ENCODE results near the gene IGF1R. TPM values are rescaled to one million over a fixed set of nuclear protein-coding genes. Genes with fewer than 3 reads are reported as not detected.

Gene IGF1R
- total RNA-seq, 1 donor from 2014 or later, result 151 TPM

- peaks cover 0 to 58% of the 10 kb centered on the region in 2 donors for H3K4me1 ChIP-seq
- intact Hi-C loops (cut with DNase I), result no loop called here
- H3K9me3 ChIP-seq, result no peaks in the 10 kb centered on the region
- peak overlapping the region in 1 of 2 donors; percentile 33 for H3K27ac ChIP-seq
- no peaks in the 10 kb centered on the region for H3K27me3 ChIP-seq
- H3K4me3 ChIP-seq, result no peak overlapping the region
- H3K36me3 ChIP-seq, result peaks cover 4 to 7% of the 10 kb centered on the region in 2 donors
- DNase-seq (ENCODE audit: low spot score in 2 of 2), result no peak
- TF ChIP-seq CTCF (IDR thresholded peaks at IDR 0.05), result no peak
Measured at GRCh38 chr15:98703126-98703685, 54.9 kb downstream of the IGF1R start.

- intact Hi-C loops (cut with DNase I), result no loop called here
- Histone ChIP-seq H3K4me1 (peaks cover 3 to 49% of the 10 kb centered on the region in 2 donors), H3K36me3 (peaks cover 4 to 8% of the 10 kb centered on the region in 2 donors), H3K27me3 (no peaks in the 10 kb centered on the region), H3K27ac (no peak overlapping the region), H3K4me3 (no peak overlapping the region), H3K9me3 (no peaks in the 10 kb centered on the region)
- TF ChIP-seq CTCF (IDR thresholded peaks at IDR 0.05), result no peak
- DNase-seq (ENCODE audit: low spot score in 2 of 2), result no peak
Measured at GRCh38 chr15:98705070-98705469, 56.7 kb downstream of the IGF1R start.

- H3K4me1 ChIP-seq, result peaks cover 3 to 41% of the 10 kb centered on the region in 2 donors
- no peak overlapping the region for H3K27ac ChIP-seq
- H3K36me3 ChIP-seq, result peaks cover 4 to 19% of the 10 kb centered on the region in 2 donors
- no peak for TF ChIP-seq CTCF (IDR thresholded peaks at IDR 0.05)
- intact Hi-C loops (cut with DNase I), result no loop called here
- H3K4me3 ChIP-seq, result no peak overlapping the region
- no peaks in the 10 kb centered on the region for H3K27me3 ChIP-seq
- H3K9me3 ChIP-seq, result no peaks in the 10 kb centered on the region
- no peak for DNase-seq (ENCODE audit: low spot score in 2 of 2)
Measured at GRCh38 chr15:98706387-98706786, 58.0 kb downstream of the IGF1R start.

- no peak for TF ChIP-seq CTCF (IDR thresholded peaks at IDR 0.05)
- peaks cover 3 to 41% of the 10 kb centered on the region in 2 donors for H3K4me1 ChIP-seq
- H3K9me3 ChIP-seq, result no peaks in the 10 kb centered on the region
- H3K36me3 ChIP-seq, result peaks cover 6 to 23% of the 10 kb centered on the region in 2 donors
- no peak for DNase-seq (ENCODE audit: low spot score in 2 of 2)
- H3K27ac ChIP-seq, result no peak overlapping the region
- no peak overlapping the region for H3K4me3 ChIP-seq
- intact Hi-C loops (cut with DNase I), result no loop called here
- H3K27me3 ChIP-seq, result no peaks in the 10 kb centered on the region
Measured at GRCh38 chr15:98706986-98707385, 58.6 kb downstream of the IGF1R start.

GRCh38 chr15:98708037-98708590 lies 59.8 kb downstream of the IGF1R start:
- Histone ChIP-seq H3K9me3 (no peaks in the 10 kb centered on the region), H3K27me3 (no peaks in the 10 kb centered on the region), H3K27ac (no peak overlapping the region), H3K36me3 (peaks cover 6 to 23% of the 10 kb centered on the region in 2 donors), H3K4me3 (no peak overlapping the region), H3K4me1 (peaks cover 3 to 33% of the 10 kb centered on the region in 2 donors)
- TF ChIP-seq CTCF (IDR thresholded peaks at IDR 0.05), result no peak
- intact Hi-C loops (cut with DNase I), result no loop called here
- no peak for DNase-seq (ENCODE audit: low spot score in 2 of 2)

All from ascending aorta (tissue), 2 donors.